SIG-M5 treated with dmso at 0.1 percent for 504 hours (cell line): ENCODE results near the gene EIF3I.
"Not testable (repeated sequence)": the region's sequence is repeated elsewhere in the genome, so short reads cannot be mapped to it uniquely, and the experiment has no call there.

Experiments
- DNase-seq: peaks from one replicate; lab custom pipeline; 2025; ENCODE audit not compliant: unreplicated experiment; lab: John Stamatoyannopoulos, UW

EIF3I gene

DNA sequence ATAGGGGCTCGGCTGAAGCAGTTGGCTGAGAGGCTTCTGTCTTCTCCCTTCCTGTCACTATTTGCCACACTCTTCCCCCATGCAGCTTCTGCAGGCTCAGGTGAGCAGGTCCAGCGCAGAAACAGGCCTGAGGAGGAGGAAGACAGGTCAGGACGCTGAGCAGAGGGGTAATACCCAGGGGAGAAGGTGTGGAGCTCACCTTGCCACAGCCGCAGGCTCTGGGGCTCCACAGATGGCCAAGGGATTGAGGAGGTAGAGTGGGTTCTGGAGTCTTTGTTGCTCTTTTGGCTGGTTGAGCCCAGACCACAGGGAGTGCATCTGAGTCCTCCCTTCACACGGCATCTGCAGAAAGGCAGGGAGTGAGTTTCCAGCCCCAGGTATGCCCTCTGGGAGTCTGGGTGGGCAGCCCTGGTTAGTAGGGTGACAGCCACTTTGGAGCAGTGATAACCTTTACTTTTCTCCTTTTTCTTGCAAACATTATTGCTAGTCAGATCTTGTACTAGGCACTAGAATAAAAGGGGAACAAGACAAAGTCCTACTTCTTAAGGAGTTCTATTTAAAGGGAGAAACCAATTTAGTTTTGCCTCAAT lies 9.7 kb downstream of the EIF3I start:
- DNase-seq = no peak

DNA sequence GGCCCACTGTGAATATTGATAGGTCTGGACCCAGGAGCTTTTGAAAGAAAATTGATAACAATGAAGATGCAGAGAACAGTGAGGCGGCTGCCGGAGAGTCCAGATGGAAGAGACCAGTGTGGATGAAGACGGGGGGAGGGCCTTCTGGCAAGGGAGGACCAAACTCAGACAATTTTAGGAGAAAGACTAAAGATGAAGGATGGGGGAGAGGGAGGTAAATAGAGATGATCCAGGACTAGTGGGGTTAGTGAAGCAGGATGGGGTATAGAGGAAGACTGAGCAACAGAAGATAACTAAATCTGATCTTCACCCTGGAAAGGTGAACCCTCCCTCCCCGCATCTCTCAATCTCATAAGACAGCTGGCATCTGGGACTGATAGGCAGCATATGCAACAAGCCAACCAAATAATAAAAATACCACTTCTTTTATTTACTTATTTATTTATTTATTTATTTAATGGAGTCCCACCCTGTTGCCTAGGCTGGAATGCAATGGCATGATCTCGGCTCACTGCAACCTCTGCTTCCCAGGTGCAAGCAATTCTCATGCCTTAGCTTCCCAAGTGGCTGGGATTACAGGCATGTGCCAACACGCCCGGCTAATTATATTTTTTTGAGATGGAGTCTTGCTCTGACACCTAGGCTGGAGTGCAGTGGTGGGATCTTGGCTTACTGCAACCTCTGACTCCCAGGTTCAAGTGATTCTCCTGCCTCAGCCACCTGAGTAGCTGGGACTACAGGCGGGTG lies 10.5 kb downstream of the EIF3I start:
- no peak for DNase-seq

DNA sequence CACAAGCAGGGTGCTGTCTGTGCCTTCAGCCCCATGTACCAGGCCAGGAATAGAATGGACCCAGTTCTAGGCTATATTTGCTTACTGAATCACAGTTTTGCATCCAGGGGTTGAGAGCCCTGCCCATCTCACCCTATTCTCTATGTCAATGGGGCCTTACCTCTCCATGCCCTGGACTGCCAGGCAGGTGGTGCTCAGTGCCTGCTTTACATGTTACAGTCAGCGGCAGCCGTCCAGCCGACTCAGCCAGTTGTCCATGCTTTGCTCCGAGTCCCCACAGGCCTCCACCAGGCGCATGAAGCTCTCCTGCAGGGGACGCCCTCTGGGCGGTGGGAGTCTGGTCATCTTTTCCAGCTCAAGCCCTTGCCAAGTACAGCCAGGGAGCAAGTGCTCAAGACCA lies 12.6 kb downstream of the EIF3I start:
- DNase-seq = no peak

DNA sequence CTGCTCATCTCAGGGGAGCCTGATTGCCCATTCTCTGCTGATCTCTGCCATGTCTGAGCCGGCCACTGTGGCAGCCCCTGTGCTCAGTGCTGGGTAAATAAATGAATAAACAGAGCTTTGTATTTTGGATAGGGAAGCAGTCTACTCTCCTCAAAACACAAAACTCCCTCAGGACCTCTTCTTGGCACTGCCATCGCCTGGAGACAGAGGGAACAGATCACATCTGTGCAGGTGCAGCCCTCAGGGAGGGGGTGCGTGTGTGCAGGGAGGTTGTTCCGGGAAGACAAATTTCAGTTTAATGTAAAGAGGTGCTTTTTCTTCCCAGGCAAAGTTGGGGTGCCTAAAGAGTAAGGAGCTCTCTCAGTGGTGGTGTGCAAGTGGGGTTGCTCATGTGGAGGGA lies 17.1 kb downstream of the EIF3I start:
- DNase-seq = no peak

DNA sequence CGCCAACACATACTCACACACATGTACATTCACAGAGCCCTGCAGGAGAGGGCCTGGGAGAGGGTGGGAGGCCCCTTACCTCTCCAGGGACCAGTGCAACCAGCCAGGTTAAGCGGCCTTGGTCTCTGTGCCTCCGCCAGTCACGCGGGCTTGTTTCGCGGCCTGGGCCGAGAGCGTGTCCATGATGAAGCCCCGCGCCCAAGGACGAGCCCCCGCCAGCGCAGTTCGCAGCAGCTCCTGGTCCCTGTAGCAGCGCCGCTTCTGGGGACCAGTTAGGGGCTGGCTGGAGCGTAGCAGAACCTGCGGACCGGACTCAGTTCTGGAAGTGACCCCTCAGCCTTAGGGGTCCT lies 17.6 kb downstream of the EIF3I start:
- DNase-seq = no peak

DNA sequence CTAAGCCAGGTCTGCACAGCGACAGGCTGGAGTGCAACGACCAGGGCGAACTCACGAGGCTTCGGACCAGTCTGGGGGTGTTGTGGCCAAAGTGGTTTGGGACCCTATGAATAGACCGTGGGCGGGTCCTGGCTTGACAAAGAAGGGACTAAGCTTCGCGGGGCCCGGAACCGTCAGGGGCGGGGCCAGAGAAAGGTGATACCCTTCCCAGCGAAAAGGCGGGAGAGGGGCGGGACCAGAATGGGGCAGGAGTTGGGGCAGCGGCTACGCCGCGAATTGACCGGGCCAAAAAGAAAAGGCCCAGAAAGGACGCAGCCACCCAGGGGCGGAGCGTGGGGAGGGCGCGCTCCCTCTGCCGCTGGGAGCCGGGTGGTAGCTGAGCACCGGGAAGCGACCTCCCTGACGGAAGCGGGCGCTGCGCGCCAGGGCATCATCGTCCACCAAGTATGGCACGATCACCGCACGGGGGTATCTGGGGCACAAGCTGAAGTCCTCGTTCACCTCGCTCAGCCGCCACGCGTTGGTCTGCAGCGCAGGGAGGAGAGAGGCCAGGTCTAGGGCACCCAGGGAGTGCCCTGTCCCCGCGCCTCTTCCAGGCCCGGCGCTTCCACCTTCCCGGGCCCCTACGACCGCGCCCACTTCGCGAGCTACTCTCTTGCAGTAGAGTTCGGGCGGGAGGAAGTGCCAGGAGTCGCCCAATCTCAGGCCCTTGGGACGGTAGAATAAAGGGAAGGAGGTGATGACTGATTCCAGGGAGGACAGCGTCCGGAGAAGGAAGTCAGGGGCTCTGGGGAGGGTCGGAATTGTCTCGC lies 18.1 kb downstream of the EIF3I start:
- DNase-seq = peak; percentile 41

DNA sequence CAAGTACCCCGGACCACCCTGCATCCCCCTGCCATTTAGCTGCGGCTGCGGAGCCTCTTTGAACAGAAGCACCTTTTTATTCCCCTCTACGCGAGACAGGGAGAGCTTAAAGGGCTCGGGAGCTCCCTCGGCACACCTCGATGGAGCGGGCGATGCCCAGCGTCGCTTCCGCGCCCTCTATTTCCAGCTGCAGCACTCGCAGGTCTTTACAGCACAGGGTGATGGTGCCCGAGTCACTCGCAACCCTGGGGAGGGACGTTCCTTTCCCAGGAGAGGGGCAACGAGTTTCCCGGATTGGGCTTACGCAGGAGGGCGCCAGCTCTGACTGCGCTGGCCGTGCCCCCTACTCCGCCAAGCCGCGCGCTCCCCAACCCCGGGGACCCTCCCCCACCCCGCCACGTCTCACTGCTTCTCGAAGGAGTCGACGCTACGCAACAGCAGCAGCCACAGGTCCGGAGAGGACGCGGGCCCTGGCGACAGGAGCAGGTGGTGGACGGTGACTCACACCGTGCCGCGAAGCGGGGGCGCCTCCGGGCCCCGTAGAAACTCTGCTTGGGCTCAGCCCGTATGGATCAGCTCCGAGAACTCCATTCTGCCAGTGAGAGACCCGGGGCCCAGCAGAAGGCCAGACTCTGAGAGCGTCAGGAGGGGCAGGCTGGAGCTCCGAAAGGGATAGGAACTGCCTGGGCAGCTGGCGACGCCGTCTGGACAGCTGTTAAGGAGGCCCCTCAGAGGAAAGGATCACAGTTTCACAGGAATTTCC lies 19.0 kb downstream of the EIF3I start:
- no peak for DNase-seq

DNA sequence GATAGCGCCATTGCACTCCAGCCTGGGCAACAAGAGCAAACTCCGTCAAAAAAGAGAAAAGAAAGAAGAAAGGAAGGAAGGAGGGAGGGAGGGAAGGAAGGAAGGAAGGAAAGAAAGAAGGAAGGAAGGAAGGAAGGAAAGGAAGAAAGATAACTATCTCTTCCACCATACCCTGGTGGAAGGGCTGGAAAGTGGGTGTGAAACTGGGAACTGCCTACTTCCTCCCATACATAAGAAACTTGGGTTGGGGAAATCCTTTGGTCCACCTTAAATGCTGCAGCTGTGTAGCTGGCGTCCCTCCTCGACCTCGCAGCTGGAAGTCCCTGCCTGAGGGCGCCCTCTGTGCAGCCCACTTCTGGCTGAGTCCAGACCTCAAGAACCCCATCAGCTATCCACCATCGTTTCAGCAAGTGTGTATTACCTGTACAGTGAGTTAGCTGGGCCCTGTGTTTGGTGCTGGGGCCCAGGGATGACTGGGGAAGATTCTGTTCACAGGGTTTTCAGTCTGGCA lies 20.2 kb downstream of the EIF3I start:
- no peak for DNase-seq

DNA sequence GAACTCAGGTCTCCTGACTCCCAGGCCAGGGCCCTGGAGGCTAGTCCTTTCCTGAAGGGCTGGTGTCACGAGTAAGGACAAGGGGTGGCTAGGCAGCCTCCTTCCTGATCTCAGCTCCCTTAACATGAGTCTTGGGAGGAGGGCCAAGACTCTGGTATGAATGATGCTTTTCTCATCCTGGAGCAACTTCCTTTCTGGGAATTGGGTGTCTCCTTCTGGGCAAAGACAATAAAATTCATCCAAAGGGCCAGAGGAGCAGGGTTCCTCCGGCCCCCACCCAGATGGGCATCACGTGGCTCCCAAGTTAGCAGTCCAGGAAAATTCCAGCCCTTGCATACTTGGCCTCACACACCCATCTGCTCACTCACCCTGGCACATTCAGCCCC lies 24.7 kb downstream of the EIF3I start, which contains the start of gene FAM167B:
Gene FAM167B, plus strand, starts transcription at position 335 of the 386 bp plus-strand sequence. CDS start 200 bp downstream, outside the sequence.
- DNase-seq = no peak

DNA sequence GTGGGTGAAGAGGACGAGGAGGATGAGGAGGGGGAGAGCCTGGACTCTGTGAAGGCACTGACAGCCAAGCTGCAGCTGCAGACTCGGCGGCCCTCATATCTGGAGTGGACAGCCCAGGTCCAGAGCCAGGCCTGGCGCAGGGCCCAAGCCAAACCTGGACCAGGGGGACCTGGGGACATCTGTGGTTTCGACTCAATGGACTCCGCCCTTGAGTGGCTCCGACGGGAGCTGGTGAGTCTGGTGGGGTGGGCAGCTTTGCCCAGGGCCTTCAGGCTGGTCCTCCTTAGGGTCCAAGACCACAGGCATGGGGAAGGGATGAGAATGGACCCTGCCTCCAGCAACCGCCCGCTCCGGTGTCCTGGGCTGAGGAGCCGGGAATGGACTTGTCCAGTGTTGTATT lies 25.2 kb downstream of the EIF3I start:
- no peak for DNase-seq

DNA sequence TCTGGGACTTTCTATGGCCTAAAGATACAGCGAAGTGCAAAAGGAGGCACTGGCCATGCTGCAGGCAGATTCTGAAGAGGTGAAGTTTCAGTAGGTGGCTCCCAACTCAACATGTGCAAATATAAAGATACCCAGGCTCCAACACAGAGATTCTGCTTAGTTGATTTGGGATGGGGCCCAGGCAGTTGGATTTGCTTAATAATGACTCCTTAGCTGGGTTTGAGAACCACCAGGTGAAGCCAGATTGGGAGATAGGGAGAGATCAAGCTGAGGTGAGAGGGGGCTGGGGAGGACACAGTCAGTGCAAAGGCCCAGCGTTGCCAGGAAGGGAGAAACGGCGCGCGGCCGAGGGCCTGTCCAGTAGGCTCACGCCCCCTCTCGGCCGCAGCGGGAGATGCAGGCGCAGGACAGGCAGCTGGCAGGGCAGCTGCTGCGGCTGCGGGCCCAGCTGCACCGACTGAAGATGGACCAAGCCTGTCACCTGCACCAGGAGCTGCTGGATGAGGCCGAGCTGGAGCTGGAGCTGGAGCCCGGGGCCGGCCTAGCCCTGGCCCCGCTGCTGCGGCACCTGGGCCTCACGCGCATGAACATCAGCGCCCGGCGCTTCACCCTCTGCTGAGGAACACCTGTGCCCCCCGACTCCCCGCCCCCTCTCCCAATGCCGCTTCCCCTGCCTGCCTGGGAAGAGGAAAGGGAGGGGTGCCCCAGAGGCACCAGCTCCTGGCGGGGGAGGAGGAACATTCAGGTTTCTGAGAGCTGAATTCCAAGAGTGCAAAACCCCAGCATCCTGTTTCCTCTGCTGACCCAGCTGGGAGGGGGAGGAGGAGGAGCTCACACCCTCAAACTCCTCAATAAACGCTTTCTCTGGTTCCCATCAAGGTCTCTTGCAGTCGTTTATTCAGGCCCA lies 26.0 kb downstream of the EIF3I start:
- DNase-seq = no peak

DNA sequence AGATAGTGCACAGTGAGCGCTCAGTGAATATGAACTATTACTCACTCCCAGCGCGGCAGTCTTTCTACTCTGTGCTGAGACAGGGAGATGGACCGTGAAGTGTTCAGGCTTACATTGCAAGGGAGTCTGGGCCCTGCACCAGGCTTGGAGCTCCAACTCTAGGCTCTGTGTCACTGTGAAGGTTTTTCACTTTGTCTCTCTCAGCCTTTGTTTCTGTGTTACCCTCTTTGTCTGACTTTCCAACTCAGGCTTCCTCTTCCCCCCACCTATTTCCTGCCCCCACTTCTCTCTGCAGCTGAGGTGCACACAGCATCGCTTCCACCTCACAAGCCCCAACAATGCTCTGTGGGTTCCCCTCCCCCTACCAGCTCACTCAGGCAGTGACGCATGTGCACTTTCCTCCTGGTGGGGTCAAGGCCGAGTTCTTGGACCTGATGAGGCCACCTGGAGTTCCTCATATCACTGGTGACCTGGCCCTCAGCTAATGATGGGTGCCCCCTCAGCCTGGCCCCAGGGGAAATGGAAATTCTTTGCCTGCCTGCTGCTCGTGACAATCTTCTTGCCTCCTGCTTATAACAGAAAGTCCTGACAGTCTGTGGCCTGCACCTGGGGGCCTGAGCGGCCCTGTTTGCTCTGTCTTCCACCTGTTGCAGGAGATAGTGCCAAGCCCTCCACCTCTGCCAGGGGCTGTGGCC lies 27.8 kb downstream of the EIF3I start:
- no peak for DNase-seq

DNA sequence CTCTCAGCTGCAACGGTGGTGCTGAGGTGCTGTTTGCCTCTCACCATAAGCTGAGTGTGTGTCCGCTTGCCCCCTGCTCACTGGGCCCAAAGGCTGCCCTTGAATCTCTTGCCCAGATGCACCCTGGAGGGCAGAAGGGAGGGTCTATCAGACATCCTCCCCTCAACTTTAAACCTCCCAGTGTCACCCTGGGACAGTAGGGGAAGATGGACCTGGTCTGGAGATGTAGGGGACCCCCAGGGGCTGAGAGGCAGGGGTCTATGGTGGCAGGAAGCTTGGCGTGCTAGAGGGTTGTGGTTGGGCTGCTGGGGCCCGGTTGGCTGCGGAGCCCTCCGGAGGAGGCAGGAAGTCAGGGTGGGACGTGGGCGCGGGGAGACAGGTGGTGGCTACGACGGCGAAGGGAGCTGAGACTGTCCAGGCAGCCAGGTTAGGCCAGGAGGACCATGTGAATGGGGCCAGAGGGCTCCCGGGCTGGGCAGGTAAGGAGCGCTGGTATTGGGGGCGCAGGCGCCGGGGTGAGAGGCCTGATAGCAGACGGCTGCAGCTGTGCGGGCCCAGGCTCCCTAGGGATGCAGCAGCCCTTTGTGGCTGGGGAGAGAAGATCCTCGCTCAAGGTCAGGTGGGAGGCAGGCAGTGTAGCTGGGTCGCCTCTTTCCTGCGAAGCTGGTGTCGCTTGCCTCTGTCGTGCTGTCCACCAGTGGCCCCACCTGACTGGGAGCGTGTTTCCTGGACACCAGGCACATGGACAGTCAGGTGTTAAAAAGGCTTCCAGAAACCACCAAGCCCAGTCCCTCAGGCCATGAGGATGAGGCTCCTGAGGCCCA lies 28.9 kb downstream of the EIF3I start, which contains the start of gene LCK:
Gene LCK, plus strand, starts transcription at position 373 of the 824 bp plus-strand sequence. CDS start 23,065 bp downstream, outside the sequence.
- DNase-seq = no peak

DNA sequence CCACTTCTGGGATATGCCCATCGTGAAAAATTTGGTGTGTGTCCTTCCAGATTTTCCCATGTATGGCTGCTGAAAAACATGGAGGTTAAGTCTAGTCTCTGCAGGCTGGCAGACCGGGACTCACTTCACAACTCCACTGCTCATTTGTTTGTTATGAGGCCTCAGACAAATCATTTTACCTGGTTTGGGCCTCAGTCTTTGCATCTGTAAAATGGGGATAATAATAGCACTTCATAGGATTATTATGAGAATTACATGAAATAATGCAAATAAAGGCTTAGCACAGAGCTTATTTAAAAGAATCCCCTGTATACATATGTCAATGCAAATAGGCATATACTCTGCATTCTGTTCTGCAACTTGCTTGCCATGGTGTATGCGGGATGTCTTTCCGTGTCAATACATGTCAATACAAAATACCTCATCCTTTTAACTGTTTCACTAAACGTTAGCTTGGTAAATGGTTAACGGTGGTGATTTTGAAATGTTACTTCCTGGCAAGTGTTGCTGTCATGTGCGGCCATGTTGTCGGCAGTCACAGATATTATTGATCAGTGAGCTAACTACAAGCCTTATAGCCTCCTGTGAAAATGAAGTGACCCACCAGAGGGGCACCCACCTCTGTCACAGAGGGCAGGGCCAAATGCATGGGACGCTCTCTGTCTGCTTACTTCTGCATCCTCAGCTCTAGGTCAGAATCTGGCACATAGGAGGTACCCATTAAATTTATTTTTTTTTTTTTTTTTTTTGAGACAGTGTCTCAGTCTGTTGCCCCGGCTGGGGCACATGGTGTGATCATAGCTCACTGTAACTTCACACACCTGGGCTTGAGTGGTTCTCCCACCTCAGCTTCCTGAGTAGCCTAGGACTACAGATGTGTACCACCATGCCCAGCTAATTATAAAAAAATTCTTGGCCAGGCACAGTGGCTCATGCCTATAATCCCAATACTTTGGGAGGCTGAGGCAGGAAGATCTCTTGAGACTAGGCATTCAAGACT lies 33.2 kb downstream of the EIF3I start:
- no peak for DNase-seq

DNA sequence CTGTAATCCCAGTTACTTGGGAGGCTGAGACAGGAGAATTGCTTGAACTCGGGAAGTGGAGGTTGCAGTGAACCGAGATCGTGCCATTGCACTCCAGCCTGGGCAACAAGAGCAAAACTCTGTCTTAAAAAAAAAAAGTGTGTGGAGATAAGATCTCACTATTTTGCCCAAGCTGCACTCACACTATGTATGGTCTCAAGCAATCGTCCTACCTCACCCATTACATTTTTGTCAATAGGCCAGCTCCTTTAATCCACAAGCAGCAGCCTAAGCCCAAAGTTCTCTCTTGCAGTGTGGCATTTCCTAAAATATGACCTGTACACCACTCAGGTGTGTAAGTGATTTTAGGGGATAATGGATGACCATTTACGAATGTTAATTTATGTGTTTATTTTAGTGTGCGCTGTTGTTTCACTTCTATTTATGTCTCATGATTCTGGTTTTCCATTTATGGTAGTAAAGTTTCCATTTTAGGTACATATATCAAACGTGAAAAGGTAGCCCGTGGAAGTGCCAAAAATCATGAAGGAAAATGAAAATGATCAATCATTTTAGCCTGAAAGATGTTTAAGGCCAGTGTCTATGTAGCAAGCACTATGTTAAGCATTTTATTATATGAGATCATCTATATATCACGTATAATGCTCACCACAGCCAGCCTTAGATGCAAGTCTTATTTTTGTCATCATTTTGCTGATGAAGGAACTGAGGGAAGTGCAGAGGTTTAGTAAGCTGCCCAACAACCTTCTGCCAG lies 34.4 kb downstream of the EIF3I start:
- no peak for DNase-seq

DNA sequence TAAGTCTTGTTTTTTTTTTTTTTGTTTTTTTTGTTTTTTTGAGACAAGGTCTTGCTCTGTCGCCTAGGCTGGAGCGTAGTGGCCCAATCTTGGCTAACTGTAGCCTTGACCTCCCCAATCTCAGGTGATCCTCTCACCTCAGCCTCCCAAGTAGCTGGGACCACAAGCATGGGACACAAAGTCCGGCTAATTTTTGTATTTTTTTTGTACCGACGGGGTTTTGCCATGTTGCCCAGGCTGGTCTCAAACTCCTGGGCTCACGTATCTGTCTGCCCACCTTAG lies 35.0 kb downstream of the EIF3I start:
- DNase-seq = no peak

DNA sequence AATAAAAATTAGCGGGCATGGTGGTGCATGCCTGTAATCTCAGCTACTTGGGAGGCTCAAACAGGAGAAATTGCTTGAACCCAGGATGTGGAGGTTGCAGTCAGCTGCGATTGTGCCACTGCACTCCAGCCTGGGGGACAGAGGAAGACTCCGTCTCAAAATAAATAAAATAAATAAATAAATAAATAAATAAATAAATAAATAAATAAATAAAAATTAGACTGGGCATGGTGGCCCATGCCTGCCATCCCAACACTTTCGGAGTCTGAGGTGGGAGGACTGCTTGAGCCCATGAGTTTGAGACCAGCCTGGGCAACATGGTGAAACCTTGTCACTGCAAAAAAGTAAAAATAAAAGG lies 41.0 kb downstream of the EIF3I start:
- not testable (repeated sequence) for DNase-seq
